IPS-NIHi11 (cell line): Measurements from ENCODE around the gene XAGE5.
"Not testable (repeated sequence)": the region's sequence is repeated elsewhere in the genome, so short reads cannot be mapped to it uniquely, and the experiment has no call there.

ENCODE experiments used
- DNase-seq: peaks from one replicate; pipeline ENCODE4 v3.0.0; 2012; ENCODE audit warnings: mixed read lengths, low spot score

The XAGE5 gene

GRCh38 chrX:52811065-52811625 lies at the start of gene XAGE5:
TSS of gene XAGE5 (plus strand) at chrX:52811287. CDS start at chrX:52812567, 1,280 bp downstream.
- no peak for DNase-seq

DNA sequence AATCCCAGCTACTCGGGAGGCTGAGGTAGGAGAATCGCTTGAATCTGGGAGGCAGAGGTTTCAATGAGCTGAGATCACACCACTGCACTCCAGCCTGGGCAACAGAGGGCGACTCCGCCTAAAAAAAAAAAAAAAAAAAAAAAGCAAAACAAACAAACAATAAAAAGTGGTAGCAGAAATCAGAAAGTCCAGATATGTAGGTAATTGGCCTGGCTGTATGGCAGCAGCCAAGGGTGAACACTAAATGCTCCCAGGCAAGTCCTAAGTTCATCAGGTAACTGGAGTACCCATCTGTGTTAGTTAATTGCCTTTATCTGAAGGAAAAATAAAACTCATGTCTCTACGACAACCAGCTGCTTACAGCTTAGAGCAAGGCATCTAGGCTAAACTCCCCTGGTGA lies 45.1 kb upstream of the XAGE5 start:
- DNase-seq, result not testable (repeated sequence)

- DNase-seq, result not testable (repeated sequence)
Measured at GRCh38 chrX:52773504-52773903, 37.6 kb upstream of the XAGE5 start.

- DNase-seq, result not testable (repeated sequence)
Measured at GRCh38 chrX:52797327-52797726, 13.8 kb upstream of the XAGE5 start, which contains the start of gene SPANXN5. TSS of gene SPANXN5 (minus strand) at chrX:52797427. CDS start at chrX:52797348, 79 bp downstream.

DNA sequence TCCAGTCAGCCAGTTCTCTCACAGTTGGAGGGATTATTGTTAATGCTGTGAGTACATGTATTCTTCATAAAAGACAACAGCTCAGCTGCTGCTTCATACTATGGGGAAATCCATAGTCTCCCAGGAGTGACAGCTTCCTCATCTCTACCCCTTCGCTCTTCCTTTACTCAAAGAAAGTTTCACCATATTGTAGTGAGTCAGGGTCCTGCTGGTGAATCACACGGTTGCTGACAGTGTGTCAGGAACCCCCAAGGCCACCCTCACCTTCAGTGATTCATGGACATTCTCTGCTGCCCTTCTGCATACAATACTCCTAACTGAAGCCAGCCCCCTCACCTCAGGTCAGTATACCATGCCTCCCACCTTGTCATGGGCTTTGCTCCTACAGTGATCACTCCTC lies 6.2 kb upstream of the XAGE5 start:
- not testable (repeated sequence) for DNase-seq

DNA sequence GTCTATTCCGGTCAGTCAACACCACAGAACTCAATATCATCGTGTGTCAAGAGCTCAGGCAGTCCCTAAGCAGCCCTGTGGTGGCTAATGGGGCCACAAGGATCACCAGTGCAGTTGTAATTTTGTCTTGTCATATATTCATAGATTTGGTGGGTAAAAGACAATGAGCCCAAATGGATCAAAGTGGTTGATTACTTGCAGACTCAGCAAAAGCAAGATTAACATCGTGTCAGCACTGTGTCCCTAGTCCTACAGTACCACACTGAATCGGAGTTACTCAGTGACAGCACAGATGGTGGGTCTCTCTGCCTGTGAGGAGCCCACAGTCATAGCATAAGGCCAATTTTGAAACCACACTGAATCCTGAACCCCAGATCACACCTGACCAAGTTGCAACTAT lies 8.7 kb downstream of the XAGE5 start:
- no peak for DNase-seq

GRCh38 chrX:52821079-52821760 lies 10.1 kb downstream of the XAGE5 start:
- no peak for DNase-seq

DNA sequence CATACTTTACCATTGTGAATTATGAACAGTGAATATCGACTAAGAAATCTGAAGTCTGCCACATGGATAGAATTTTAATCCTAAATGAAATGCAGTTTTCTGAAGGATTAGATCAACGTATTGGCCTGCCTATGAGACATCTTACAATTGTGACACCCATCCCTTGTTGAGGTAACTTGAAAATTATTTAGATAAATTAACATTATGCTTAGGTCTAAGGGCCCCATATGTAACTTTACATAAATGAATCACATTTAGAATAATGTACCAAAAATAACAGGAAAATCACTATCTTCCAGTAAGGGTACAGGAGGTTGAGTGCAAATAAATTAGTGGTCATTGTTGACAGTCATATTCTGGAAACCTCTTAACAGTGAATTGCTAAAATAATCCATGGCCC lies 13.5 kb downstream of the XAGE5 start:
- DNase-seq, result no peak

GRCh38 chrX:52830551-52830950 lies 19.5 kb downstream of the XAGE5 start:
- DNase-seq, result no peak

GRCh38 chrX:52839137-52839536 lies 28.1 kb downstream of the XAGE5 start:
- DNase-seq, result no peak

DNA sequence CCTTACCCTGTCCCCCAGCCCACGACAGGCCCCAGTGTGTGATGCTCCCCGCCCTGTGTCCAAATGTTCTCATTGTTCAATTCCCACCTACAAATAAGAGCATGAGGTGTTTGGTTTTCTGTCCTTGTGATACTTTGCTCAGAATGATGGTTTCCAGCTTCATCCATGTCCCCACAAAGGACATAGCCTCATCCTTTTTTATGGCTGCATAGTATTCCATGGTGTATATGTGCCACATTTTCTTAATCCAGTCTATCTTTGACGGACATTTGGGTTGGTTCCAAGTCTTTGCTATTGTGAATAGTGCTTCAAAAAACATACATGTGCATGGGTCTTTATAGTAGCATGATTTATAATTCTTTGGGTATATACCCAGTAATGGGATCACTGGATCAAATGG lies 32.5 kb downstream of the XAGE5 start:
- DNase-seq, result not testable (repeated sequence)

DNA sequence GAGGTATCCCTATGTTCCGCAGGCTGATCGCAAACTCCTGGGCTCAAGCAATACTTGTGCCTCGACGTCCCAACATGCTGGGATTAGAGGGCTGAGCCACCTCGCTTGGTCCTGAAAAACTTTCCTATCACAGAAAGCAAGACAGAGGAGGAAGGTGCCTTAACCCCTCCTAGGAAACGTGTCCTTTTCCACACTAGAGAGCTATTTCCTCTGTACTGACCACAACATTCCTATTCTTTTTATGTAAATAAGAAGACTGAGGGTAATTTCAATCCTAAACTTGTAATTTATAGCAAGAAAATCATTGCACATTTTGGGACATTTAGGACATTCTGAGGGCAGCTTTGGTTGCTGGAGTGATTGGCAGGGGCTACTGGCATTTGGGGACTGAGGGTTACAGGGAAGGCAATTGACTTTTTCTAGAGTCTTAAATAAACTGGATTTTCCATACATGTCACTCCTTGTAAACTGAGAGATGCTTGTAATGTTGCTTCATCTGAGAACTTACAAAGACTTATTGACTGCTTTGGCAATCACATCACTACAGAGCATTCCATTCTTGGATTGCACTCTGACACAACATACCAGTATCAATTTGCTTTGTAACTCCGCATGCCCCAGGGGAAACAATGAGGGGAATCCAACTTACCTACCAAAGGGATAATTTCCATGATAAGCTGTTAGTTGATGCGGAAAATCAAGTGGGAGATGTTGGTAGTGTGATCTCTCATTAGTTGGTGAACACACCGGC lies 41.2 kb downstream of the XAGE5 start:
- no peak for DNase-seq

GRCh38 chrX:52856991-52857525 lies 46.0 kb downstream of the XAGE5 start:
- DNase-seq, result not testable (repeated sequence)

DNA sequence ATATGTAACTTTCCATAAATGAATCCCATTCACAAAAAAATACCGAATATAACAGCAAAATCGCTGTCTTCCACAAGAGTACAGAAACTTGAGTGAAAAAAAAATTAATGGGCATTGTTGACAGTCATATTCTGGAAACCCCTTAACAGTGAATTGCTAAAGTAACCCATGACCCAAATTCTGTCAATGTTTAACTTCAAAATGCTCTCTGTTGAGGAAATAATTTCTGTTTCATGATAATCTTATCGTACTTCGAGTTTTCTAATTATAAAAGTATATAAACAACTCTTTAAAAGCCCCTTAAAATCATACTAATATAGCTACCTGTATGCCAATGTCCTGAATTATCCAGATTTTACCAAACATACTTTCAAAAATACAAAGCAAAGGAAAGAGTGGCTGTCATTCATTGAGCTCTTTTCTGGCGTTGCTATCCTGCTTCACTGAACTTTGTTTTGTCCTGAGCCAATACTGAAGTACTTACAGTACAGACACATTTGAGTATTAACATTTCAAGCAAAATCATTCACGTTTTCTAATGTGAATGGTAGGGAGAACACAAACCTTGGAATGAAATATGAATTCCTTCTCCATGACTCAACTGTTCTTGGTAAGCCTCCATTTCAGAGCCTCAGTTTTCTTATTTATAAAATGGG lies 54.4 kb downstream of the XAGE5 start:
- DNase-seq, result no peak
